ENCODE results near the gene CDC7.
A peak's percentile ranks its signal among the peaks of the same experiment; 100 is the strongest.
"Not testable (repeated sequence)": the region's sequence is repeated elsewhere in the genome, so short reads cannot be mapped to it uniquely, and the experiment has no call there.

The CDC7 gene

DNA sequence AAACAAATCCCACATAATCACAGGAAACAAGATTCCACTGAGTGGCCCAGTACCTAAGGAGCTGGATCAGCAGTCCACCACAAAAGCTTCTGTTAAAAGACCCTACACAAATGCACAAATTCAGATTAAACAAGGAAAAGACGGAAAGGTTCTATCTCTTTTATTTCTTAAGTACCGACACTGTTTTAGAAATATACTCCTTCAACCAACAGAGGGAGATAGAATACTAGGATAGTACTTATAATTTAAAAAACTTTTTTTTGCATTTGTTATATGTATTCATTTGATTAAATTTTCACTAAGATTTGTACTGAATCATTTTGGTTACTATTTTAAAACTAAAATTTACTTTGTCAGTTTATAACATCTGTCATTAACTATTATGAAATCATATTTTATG lies 12.5 kb downstream of the CDC7 start:
- no peak for DNase-seq

DNA sequence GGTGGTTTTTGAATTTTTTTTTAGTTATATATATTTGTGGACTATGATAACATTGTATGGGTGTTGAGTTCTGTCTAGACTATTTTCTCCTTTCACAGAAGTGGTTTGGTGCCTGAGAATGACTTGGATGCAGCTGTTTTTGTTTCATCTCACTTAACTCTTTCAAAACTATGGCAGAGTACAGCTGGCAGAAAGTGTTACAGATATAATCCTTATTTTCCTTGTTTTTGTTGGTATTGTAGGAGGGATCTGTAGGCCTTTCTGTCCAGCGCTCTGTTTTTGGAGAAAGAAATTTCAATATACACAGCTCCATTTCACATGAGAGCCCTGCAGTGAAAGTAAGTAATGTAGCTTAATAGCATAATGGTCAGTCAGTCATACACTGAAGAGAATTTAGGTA lies 13.1 kb downstream of the CDC7 start:
- no peak for DNase-seq

DNA sequence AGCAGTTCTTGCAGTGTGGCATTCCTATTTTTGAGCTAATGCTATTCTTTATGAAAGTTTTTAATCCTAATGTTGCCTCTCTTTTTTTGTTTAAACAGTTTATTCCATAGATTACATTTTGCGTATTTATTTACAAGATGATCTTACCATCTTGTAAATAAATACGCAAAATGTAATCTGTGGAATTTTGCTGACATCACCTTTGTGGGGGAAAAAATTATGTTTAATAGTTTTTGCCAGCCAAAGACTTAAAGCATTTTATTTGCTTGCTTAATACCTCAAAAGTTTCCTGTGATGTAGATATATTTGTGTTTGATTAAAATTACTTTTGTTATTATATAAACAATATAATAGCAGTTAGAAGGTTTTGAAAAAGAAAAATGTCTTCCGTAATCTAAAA lies 15.3 kb downstream of the CDC7 start:
- DNase-seq = no peak

DNA sequence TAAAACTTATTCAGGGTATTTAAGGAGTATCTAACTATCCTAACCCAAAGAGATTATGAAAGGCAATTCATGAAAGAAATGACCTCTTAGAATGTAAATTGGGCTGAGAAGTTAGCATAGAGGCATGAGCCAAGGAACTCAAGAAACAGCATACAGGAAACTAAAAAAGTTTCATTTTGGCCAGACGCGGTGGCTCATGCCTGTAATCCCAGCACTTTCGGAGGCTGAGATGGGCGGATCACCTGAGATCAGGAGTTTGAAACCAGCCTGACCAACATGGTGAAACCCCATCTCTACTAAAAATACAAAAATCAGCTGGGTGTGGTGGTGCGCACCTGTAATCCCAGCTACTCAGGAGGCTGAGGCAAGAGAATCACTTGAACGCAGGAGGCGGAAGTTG lies 16.0 kb downstream of the CDC7 start:
- DNase-seq = not testable (repeated sequence)

DNA sequence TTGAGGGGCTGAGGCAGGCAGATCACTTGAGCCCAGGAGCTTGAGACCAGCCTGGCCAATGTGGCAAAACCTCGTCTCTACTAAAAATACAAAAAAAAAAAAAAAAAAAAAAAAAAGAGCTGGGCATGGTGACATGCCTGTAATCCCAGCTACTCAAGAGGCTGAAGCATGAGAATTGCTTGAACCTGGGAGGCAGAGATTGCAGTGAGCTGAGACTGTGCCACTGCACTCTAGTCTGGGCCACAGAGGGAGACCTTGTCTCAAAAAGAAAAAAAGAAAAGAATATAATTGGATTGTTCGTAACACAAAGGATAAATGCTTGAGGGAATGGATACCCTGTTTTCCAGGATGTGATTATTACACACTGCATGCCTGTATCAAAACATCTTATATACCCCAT lies 18.5 kb downstream of the CDC7 start:
- not testable (repeated sequence) for DNase-seq

DNA sequence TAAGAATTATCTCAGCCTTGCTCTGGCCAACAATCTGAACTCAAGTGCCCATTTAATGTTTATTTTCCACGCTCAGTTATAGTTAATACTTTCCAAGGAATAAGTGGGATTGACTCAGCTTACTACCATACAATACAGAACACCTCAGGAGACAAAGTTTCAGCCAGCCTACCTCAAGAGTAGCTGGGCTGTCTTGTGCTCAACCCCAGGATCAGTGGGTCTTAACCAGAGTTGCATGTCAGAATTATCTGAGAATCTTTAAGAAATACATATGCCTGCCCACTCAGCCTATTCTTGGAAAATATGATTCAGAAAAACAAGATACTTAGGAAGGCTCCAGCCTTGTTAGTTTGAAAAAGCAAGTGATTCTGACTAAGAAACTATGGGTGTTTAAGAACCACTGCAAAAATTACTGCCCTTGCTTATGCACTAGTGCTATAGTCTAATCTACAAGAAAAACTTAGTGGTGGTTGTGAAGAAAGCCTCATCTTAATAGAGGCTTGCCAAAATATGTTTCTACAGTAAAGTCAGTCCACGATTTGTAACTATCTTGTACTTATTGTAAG lies 20.4 kb downstream of the CDC7 start:
- DNase-seq = no peak

DNA sequence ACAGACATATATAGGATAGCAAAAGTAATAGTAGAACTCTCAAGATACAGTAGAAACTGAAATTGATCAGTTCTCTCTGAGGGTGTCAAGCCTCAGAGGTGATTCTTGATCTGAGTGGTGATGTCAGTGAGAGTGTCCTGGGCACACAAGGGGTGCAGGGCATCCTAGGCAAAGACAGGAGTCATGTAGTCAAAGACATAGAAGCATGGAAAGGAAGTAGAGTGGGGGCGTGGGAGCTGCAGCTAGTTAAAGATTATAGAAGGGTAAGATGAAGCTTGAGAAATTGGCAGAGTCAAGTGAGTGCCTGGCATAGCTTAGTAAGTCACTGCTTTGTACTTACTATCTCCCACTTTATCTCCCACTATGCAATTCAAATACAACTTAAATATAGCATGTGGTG lies 22.8 kb downstream of the CDC7 start:
- peak; percentile 21 for DNase-seq

DNA sequence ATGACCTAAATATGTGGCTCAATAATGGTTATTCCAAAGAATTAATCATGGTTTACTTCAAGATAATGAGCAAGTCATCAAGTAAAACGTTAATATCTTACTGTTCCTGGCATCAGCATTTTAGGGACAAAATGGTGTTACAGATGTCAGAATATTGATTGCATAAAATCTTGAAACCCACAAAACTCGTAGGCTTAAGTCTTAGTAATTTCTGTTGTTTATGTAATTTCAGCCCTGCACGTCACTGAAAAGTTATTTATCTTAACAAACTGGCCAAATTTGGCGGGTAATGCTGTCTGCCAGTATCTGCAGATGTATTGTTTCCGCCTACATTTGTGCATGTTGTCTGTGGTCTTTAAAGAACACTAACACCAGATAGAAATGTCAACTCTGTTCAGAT lies 25.8 kb downstream of the CDC7 start:
- no peak for DNase-seq

DNA sequence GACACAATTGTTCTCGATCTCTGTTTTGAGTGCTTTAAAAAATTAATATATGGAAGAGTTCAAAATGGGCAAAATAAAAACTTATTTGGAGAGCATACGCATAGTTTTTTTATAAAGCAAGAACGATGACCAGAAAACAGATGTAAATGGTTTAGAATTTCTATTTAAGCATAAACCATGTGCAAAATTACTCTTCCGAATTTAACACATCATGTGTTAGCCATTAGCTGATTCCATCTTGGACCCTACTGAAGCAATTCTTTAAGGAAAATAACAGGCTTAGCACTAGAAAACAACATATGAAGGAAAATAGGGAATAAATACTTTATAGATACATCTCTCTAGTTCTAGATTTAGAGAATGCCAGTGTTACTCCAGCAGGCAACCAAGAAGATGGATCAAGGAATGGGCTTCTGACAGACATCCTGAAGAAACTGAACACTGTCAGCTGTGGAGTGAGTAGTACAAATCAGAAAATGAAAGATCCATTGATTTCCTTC lies 26.7 kb downstream of the CDC7 start:
- no peak for DNase-seq

DNA sequence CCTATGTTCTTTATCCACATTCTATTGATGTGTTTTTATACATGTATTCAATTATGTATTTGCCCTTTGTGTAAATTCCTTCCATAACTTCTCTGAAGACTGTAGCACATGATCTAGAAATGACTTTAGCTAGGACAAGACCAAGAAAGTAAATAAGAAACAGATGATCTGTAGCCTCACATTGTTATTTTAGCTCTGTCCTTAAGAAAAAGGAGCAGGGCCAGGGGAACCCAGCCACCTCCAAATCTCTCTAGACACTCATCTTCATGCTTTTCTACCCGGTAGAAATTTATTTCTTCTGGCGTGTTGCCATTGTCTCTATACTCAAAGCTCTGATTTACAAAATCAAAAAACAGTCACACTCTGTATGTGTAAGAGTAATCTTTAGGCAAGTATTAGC lies 27.1 kb downstream of the CDC7 start:
- DNase-seq = no peak

DNA sequence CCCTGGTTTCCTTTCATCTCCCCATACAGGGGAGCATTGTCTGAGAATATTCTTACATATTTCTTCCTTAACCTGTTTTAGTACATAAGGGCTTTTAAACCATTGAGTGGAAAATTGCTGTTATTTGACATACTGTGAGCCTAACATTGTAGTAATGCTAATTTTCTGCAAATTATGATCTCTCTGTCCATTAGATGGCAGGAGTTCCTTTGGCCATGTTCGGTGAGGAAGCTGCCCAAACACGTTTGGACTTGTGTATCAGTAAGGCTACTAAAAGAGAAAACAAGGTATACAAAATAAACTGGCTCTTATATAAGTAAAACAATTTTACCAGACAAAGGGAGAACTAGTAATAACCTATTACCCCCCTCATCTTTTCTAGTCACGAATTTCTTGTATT lies 29.2 kb downstream of the CDC7 start:
- DNase-seq = no peak

DNA sequence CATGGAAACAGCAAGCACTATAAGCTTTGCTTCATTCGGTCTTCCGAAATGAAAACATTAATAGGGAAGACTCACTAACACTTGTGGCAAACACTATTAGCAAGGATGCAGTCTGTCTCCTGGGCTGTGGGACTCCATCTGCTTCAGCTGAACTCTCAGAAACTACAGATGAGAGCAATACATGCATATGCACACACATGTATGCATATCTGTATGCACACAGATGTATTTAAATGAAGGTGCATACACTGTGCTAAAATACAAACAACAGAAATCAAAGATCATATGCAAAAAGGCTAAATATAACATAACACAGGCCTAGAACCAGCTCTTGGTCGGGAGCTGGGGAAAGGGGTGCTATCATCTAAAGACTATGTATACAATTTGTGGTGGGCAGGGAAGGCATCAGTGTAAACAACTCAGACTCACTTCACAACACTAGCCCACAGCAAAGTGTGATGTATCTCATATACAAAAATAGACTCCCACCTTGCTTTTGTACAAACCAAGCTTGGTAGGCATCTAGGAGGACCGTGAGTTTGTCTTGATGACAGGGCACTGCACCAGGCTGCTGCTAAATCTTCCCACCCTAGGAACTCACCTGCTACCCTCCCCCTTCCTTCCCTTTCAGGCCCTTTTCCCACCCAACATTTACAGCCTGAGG lies 32.8 kb downstream of the CDC7 start:
- no peak for DNase-seq

DNA sequence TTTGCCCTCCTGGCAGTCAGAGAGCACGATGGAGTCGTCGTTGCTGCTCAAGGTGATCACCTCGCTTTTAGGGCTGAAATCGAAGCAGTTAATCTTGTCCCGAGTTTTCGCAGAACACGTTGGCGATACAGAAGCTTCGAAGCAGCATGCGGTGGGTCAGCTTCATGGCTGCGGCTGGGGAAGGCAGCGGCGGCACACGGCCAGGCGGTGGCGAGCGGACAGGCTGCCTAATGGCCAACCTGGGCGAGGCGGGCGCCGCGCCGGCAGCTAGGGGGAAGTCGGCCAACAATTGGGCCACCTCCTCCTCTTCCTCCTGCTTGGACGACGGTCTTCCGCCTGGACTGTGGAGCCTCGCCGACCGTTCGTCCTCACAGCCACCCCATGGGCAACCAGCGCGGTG lies 34.8 kb downstream of the CDC7 start:
- DNase-seq = no peak

DNA sequence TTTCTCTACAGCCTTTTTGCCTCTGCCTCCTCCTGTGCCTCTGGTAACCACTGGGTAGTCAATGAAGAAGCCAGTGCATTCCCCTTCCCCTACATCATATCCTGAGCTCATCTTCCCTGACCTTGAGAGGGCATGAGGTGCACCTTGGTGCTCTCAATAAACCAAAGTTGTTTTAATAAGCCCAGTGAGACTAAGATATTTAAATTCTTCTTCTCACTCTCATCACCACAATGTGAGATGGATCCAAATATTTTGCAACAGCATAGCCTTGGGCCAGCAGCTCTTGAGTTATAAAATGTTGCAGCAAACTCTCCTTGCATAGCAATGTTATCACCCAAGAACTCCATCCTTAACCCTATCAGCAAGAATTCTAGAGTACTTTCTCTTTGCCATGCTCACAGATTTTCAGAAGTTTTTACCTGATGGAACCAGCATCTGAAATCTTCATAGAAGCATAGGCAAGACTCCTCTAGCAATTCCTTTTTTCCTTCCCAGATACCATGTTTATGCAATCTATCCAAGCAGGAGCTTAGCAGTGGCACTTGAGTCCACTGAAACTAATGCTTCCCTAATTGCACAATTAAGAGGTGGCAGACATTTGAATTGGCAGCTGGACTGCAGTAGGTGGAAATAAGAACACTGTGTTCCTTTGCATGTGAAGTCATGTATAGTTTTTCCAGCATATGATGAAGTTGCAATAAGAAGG lies 36.8 kb downstream of the CDC7 start:
- DNase-seq = no peak

DNA sequence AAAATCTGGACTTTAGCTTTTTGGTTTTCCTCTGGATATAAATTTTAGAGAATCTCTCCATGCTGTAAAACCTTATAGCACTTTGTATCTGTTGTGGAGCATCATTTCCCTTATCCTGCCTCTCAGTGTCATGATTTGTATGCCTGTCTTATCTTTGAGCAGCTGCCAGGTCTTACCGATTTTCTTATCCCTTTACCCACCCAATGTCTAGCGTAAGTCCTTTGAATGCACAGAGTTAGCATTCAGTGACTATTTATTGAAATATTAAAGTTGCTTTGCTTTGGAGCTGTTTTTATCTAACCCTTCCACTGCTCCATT lies 37.3 kb downstream of the CDC7 start:
- no peak for DNase-seq

DNA sequence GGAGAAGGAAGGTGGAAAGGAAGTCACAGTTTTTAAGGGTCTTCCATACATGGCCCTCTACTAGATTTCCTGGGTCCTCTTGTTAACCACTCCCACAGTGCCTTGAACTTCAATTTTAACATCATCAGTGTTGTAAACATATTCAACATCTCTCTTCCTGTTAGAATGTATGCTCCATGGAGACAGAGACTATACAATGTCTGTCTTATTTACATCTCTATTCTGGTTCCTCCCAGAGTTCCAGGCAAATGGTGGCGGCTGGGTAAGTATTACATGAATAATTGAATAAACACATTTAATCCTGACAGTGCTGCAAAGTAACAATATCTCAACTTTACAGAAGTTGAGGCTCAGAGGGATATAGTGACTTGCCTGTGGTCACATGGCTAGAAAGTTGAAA lies 40.3 kb downstream of the CDC7 start:
- DNase-seq = no peak

DNA sequence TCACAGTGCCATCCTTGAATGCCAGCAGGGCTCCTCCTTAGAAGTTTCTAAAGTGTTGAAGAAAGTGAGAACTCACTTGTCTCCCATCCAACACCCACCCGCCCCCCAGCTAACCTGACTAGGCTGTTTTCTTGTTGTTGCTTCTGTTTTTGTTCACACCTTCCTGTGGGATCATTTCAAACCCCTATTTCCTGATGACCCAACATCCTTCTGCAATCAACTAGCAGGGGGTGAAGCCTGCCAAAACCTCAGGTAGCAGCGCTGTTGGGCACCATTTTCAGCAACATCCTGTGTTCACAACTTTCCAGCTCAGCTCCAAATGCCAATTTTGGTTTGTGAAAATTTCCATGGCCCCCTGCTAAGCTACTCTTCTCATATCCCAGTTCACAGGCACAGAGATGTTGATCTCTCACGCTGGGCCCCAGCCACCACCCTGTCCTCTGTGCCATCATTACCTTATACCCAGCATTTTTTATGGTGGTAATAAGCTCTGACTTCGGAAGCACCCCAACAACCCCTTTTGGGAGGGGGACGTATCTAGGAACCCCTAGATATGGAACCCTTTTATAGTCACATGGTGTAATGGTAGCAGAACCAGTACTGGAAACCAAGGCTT lies 41.4 kb downstream of the CDC7 start:
- DNase-seq = no peak

DNA sequence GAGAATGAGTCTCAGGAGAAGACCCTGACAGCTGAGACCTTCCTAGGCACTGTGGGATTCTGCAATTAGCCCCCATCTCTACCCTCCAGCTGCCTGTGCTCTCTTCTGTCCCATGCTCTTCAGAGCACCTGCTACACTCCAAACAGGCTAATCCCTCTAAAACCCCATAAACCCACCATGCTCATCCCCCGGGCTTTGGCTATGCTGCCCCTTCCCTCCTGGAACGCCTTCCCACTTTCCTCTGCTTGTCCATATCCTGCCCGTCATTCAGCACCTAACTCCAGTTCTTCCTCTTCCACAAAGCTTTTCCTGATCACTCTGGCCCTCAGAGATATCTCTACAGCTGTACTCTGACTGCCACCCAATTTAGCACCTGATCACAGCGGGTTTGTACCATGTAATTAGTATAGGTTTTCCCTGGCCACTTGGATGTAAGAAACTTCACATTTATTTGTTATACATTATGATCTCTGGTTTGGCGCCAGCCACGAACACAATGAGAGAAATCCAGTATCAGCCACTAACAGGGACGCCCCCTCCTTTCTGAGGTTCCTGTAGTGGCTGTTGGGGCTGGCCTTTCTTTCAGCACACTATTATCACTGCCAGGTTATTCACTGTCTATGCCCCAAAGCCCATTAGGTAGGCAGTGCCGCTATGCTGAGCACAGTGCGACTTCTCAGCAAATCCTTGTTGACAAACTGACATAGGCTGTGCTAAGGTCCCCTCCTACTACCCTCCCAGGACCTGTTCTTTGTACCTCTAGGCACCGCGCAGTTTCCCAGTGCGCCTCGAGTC lies 45.1 kb downstream of the CDC7 start:
- DNase-seq = no peak

DNA sequence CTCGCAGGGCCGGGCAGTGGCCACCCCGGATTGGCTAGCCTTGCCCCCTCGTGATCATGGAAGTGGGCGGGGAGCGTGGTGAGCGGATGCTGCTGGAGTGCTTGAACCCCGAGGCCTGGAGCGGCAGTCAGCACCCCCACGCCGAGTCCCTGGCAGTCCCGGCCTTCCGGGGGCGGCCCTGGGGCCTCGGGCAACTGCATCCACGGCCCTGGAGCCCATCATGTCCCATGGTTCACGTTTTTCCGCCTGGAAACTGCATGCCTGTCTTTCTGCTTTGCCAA lies 45.6 kb downstream of the CDC7 start:
- DNase-seq = no peak

DNA sequence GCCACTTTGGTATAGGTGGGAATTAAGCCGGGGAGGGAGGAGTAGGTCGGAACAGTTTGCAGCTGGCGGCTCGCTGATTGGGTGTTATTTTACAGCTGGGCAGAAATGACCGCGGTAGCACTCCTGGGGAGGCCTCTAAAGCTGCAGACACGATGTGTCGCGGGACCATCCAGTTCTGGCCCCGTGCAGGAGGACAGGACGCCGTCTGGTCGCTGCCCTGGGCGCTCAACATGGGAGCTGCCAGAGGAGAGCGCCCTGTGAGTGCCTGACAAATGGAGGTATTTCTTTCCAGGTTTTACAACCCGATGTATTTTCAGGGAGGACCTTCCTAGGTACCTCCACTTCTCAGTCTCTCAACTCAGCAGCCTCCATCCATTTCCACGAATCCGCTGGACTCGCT lies 46.2 kb downstream of the CDC7 start:
- DNase-seq = no peak

DNA sequence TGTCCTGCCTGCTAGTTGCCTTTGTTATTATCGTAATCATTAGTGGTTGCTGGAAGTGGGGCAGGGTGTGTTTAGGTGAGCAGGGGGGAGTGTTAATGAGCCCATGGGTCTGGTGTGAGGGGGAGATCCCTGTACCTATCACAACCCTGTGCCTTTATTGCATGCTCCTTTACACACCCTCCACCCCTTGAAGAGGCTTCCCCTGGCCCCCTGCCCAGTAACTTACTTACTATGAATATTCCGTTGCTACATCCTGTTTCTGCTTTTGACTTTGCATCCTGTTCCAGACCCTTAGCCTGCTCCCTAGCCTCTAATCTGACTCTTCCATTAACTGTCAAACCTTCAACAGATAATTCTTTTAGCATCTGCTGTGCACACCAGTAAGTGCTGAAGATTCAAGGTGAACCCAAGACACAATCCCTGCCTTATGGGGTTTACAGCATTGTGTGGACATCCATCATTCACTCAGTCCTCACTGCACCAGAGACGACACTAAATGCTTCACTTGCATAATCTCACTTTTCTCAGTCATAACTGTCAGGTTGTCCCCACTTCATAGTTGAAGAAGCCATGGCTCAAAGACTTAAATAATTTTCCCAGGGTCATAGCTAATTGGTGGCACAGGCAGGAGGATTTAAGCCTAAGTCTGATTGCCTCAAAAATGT lies 47.9 kb downstream of the CDC7 start:
- DNase-seq = no peak

DNA sequence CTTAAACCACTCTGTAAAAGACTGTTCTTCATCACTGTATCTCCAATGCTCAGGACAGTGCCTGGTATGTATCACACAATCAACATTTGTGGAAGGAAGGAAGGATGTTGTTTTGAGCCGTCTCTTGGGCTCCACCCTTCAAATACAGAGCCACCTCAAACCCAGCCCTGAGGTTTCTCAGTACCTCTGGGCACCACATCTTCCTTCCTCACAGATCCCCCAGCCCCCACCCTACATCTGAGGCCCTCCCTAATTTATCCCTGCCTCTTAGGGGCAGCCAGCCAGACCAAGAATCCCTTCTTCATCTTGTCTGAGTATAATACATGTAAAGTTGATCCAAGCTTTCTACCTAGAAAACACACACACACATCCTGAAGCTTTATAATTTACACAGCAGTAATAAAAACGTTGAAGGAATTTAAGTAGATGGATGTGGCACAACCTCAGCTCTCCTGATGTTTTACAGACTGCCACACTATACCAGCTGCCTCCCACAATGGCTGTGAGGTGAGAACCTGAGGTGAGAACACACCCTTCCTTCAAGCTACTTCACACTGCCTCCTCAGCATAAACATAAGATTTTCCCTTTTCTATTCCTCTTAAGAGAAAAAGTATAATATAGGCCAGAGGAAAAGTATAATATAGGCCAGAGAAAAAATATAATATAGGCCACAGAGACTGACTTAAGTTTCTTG lies 48.5 kb downstream of the CDC7 start:
- no peak for DNase-seq
